NOMO-1 (cell line): ENCODE data around the gene PARD3B.

Source experiments
- DNase-seq, 2 experiments: peaks; one replicate each; lab custom pipeline; 2025; ENCODE audit not compliant: unreplicated experiment in 2 of 2; lab: John Stamatoyannopoulos, UW

Gene PARD3B

DNA sequence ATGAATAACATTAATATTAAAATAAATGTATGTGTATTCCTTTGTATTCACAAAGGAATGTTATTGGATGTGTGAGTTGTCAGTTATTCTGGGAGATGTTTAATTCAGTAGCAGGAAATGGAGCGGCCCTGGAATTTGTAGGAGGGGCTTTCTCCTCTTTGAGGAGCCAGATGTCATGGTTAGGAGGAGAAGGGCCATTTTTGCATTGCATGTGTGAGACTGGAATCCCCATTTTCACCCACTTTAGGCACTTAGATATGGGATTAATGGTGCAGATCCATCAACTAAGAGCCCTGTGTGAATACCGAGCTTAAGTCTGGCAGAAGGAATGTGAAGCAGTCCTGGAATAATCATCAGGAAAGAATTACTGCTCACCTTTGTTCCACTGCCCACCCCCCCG, 439.2 kb downstream of the PARD3B start:
- DNase-seq = no peak

DNA sequence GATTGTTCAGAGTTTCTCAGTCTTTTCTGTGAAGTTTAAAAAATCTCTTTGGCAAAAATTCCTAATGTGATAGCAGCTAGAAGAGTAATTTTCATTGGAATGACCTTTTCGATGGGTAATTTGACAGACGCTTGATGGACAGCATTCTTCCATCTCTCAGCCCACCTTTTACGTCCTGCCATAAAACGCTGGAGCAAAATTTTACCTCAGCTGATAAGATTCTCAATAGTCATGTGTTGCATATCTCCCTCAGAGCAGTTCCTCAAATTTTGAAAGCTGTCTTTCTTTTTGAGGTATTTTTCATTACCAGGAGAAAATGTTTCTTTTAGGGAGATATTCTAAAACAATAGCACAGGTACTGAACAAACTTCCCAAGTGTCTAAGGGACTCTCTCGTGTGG, 441.4 kb downstream of the PARD3B start:
- no peak for DNase-seq

DNA sequence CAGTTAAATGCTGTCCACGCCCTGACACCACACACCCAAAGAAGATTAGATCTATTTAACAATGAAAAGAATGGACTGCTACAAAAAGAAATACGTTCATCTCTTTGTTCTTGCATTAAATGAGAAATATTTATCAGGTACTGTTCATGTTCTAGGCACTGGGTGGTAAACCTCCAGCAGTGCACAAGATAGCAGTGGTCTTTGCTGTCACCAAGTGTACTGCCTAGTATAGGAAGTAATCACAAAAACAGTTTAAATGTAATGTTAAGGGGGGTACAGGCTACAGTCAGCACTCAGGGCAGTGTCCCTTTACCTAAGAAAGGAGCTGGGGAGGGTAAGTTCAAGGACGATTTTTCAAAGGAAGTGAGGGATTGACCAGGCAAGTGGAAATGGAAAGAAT, 443.6 kb downstream of the PARD3B start:
- DNase-seq = no peak

DNA sequence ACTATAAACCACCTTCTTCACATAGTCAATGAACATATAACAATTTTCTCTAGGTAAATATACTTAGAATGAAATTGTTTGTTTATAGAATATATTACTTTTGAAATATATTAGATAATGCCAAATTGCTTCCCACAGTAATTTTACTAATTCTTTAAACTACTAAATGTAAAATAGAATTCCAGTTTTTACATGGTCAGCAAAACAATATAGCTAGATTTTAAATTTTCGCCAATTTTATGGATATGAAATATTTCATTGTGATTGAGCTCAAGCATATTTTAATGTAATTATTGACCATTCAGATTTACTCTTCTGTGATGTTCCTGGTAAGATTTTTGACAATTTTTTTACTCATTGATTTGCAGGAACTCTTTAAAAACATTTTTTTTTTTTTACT, 444.6 kb downstream of the PARD3B start:
- DNase-seq = no peak

DNA sequence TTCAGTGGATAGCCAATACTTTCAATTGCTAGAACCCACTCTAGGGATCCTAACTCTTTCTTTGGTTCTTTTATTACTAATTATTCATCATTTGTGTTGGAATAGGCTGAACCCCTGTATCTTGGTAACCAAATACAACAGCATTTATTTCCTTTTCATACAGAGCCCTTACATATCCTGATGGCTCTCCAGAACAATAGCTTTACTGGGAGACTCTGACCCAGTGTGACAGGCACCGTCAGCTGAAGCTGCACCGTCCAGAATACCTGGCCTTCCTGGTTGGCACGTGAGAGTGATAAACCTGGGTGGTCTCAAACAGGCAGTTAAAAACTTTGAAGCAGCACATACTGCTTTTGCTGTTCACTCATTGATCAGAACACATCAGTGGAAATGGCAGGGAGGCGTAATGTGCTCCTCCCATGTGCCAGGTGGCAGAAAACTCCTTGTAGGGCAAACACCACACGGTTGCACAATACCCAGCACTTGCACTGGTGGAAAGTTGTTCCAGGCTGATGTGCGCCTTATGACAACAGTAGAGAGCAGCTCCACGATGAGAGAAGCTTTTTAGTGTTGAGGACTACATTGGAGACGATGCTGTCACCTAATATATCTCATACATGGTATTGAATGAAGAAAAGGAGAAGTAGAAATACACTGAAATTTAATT, 456.2 kb downstream of the PARD3B start:
- DNase-seq = no peak

DNA sequence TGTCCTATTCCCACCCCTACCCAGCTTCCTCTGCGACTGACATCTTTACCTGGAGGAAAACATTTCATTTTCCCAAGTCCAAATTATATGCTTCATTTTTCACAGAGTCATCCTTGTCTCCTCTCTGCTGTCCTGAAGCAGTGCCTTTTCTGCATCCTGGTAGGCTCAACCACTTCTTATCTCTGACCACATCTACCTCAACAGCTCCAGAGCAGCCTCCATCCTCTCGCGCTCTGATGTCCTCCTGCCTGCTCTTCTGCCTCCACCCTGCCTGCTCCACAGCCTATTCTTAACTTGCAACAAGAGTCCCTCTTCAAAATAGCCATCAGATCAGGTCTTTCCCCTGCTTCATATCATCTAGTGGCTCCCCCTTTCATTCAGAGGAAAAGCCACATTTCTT, 457.1 kb downstream of the PARD3B start:
- no peak for DNase-seq

DNA sequence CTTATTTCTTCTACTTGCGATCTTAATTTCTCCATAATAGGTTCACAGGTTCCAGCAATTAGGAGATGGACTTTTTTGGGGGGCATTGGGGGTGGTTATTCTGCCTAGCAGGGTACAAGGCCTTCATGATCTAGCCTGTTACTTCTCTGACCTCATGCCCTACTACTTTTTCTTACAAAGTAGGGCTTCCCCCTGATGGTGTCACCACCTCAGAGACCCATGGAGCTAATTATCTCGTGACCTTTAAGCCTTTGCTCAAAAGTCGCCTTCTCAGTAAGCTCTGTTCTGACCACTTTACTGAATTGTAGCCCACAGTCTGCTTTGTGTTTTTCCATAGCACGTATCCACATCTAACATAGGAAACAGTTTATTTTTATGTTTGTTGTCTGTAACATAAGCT, 458.0 kb downstream of the PARD3B start:
- DNase-seq = no peak

DNA sequence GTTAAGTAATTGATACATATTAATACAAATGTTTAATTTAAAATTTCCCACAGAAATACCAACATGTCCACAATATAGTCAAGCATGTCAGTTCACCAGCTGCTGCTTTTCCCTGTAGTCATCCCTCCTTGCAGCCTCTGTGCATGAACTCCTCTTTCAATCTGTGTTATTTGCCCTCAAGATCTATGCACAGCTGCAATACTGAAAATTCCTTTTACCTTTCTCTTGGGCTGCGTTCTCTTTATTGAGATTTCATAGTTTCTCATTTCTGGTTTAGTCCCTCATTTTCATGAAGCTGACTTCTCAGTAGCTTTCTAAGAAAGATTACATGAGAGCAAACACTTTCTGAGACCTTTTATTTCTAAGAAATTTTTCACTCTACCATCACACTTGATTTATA, 464.9 kb downstream of the PARD3B start:
- DNase-seq = no peak

DNA sequence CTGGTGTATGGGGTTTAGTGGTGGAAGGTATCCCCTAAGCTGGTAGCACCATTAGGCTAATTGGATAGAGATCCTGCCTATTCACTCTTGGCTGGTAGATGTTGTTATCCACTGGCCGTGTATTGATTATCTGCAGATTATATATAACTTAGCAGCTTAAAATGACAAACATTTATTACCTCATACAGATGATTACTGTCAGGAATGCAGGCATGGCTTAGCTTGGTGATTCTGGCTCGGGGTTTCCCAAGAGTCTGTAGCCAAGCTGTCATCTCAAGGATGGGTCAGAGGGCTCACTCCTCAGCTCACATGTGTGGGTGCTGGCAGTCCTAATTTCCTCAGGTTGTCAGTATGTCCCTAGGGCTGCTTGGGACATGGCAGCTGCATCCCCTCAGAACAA, 465.8 kb downstream of the PARD3B start:
- no peak for DNase-seq

DNA sequence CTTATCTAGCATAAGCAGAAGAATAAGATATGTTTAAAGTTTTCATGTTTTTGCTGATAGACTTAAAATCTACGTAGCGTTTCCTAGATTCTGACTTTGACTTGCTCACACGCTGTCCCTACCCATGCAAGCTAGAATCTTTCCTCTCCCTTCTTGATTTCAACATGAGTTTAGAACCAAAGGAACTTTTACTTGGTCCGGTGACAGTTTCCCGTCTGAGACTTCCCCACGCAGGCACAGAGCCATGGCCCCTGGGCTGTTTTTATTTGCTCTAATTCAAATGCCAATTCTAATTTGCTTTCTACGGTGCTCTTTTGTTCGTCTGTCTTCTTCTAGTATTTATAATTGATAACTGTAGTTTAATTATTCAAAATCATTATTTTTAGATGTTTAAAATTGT, 467.7 kb downstream of the PARD3B start:
- no peak for DNase-seq

DNA sequence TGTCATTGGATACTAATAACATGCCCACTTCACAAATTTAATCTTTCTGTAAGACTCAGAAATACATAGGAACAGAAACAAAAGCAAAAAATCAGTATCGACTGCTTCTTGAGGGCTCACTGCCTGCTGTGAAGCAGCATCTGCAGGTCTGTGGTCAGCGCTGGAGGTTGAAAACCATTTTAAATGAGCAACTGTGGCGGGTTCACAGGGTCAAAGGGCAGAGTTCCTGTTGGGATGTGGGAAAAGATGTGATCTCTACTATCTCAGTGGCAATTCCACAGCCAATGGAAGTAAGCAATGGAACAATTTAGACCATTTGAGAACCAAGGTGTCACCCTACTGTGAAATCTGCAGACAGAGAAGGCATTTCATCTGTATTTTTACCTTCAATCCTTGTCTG, 468.3 kb downstream of the PARD3B start:
- no peak for DNase-seq

DNA sequence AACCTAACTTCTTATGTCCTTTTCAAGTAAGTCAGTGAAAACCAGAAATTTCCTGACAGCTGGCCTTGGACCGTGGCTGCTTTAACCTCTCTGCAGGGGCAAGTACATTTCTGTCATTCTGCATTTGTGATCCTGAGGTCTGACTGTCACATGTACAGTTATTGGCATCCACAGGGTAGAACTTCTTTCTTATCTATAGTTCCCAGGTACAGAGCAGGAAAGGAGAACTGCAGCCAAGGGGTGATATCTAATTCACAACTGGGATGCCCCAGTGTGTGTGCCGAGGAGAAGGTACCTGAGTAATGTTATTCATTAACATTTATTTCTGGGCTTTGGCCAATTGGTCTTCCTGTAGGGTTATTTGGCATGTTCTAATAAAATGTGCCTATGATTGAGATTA, 468.9 kb downstream of the PARD3B start:
- DNase-seq = no peak

DNA sequence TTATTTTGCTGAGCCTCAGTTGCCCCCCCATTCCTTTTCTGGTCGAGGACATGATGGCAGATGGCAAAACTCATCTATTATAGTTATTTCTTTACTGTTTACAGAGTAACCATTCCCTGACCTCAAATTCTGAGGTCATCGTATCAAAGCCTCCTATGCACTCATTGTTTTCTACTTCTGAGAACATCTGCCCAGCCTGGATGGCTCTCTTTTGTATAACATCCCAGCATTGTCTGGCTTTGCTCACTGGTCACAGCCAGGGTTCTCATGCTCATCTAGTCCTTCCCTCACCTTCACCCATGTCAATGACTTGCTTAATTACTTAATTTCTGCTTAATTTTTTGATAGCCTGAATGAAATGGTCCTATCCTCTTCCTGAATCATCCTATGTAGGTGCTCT, 472.1 kb downstream of the PARD3B start:
- DNase-seq = no peak

DNA sequence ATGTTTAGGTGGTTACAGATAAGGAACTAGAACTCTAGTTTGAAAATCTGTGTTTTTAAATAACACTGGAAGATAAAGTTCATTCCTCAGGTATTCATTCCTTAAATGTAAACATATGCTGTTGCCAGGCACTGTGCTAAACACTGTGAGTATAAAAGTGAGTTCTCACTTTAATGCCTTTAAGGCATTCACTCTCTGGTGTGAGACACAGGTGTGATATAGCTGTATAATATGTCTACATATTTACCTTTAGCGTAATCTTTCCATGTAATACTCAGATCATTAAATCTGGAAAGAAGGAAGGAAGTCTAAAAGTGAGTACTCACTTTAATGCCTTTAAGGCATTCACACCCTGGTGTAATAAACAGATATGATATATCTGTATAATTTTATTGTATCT, 472.6 kb downstream of the PARD3B start:
- no peak for DNase-seq

DNA sequence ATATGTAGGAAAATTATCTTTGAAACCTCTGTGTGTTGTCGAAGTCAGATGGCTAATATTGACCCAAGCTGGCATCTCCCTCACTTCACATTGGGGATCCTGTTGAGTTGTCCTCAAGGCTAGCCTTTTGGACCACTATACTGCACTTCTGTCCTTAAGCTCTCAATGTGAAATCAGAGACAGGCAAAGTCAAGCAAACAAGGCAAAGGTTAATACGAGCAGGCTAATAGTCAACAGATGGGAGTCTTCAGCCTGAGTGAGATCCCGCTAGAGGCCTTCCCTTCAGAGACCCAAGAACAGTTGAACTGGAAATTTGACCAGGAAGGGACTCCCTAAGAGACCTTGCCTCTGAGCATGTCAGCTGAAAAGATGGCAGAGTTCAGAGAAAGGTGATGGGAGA, 475.4 kb downstream of the PARD3B start:
- DNase-seq = no peak

DNA sequence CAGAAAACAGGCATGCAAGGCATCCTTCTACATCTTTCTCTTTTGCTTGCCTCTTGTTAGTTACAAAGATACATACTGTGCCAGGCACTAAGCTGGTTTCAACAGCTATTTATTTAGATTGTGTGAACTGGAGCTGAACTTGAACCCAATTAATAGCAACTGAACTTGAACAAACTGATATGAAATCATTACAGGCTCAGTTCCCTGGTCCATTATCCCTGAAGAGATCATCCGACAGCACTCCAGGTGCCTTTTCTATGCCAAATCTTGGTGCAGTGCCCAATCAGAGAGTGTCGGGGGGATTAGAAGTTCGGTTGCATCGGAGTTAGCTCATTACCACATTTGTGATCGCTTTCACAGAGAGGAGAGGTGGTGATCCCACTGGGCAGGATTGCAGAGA, 477.6 kb downstream of the PARD3B start:
- DNase-seq = no peak

DNA sequence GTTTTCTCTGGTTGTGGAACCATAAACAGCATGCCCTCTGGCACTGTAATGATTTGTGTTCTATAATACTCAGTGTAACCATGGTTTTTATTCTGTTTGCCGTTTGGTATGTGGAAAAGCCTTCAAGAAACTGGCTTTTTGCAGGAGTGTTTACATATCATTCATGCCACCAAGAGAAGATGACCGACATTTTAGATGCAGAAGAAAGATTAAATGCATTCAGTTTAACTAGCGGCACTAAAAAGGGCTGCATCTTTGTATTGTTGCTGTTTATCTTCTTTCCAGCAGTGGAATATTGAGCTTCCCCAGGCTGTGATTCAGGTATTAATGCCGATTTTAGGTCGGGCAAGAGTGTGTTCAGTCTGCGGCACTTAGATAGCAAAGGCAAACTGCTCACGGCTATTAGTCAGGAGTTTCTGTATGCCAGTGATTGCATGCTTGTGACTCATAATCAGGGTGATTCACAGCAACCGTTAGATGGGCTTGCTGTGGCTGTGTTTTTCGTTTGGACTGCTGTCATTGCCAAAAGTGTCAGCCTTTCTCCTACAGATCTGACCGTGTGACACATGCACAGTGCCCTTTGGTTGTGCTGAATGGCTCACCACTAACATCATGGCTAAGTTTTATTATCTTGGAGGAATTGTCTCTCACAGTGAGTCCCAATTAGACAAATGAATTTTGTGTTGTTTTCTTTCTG, 479.7 kb downstream of the PARD3B start:
- no peak for DNase-seq

DNA sequence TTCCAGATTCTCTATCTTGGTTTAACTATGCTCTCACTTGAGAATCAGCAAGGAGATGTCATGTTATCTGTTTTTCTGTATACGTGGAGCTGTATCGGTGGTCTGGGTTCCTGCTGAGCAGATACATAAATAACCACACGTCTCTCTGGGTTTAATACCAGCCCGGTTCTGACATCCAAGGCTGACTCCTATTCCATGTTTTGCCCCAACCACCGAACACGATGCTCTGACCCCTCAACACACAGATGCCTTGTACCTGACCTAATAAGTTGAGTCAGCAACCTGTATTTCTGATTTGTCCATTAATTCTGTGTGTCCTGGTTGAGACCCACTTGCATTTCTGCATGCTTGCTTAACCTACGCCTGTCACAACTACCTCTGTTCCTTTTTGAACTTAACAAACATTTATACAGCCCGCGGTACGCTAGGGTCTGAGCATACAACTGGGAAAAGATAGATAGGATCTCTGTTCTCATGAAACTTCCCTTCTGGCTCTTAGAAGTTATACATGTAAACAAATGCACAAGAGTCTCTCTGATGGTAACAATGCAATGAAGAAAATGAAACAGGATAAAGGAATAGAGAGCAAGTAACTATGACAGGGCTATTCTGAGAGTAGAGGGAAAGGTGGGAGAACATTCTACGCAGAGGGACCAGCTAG, 480.4 kb downstream of the PARD3B start:
- DNase-seq = no peak

DNA sequence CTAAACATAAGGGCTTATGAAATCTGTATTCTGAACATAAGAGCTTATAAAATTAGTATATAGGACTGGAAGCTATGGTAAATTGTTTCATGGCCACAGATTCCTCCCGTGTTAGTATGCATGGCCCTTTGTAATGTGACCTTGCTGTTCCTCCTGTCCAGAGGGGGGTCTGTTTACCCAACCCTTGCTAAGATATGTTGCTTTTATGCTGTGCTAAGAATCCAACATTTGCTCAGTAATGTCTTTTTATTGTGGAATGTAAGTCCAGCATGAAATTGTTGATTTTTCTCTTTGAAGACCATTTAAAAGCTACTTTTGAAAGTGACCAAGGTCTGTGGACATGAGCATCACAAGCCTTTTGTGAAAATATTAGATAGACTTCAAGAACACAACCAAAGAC, 485.4 kb downstream of the PARD3B start:
- DNase-seq = no peak

DNA sequence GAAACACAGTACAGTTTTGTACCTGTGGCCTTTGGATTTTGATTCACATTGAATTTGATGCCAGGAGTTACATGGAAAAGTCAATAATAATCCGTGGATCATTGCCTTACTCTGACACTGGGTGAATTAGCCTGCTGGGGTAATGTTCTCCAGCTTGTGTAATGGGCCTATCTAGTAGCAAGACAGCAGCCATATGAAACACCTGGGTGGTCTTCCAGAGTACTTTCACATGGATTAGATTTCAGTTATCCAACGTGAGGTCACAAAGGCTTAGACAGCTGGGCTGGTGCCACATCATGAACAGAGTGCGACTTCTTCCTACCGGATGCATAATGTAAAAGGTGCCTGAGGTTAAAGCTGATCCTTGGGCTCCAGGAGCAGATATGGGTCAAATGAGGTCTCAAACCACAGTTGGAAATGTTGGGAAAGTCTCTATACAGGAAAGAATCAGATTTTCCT, 486.8 kb downstream of the PARD3B start:
- no peak for DNase-seq

DNA sequence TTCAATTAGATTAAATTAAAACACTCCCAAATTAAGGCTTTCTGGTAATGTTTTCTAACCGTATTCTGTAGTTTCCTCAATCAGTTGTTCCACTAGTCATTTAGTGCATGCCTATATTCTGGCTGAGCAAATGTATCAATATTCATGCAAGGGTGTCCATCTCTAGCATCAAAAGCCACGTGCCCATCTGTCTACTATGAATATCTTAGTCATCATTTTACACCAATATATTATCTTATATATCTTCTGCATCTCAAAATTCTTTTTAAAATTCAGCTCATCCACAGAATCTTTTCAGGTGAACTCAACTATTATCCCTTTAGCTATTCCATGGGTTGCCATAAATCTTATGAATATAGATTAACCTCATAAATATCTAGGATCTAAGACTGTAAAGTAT, 488.2 kb downstream of the PARD3B start:
- DNase-seq = no peak

DNA sequence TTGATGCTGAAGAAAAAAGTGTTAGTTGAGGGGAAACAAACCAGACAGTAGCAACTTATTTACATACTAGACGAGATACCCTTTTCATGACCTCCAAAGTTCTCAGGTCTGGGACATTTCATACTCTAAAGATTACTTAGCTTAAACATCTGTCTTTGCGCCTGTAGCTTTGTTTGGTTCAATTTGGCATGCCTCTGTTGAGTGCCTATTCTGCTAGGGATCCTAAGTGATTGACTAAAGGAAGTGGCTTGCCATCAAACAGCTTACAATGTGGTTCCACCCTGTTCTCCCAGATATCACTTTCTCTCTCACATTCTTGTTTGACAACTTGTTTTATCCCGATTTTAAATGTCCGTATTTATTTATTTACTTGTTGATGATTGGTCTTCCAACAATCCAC, 488.8 kb downstream of the PARD3B start:
- DNase-seq = no peak
